Panc1 (cell line): ENCODE data around the gene IRGC. TPM values are rescaled to one million over a fixed set of nuclear protein-coding genes. Genes with fewer than 3 reads are reported as not detected.

Experiments used
- ATAC-seq: fragments of 200-7000 bp; cut with Tn5 transposase; 2 replicates; pipeline ENCODE4 v1.9.1; 2020; ENCODE audit warnings: mild to moderate bottlenecking, moderate library complexity
- BruUV-seq: library from RNA; stranded (reverse); fragments of 400-500 nt; replicated peaks from 2 replicates; lab custom pipeline; 2021; lab: Mats Ljungman, UMichigan
- CTCF ChIA-PET: fragments of 300-600 bp; sonication (Branson Sonifier 250); formaldehyde crosslinking; loops from one replicate; lab custom pipeline; 2022; ENCODE audit warnings: antibody characterized with exemption; lab: Charles Lee
- POLR2A ChIA-PET: fragments of 300-600 bp; sonication (Branson Sonifier 250); formaldehyde crosslinking; loops from one replicate; lab custom pipeline; 2022; ENCODE audit warnings: antibody characterized with exemption; lab: Charles Lee
- DNase-seq: peaks from one replicate; pipeline ENCODE4 v3.0.0-alpha.2; 2010; ENCODE audit warnings: low read depth, low spot score
- H3K27ac ChIP-seq: 2 replicates; pipeline ENCODE4 v1.5.1; 2011; ENCODE audit warnings: mild to moderate bottlenecking, low read length, inconsistent platforms
- H3K27me3 ChIP-seq: fragments of 200-500 bp; sonication (Bioruptor generic); 2 replicates; pipeline ENCODE4 v1.6.0; 2014; ENCODE audit warnings: low read length, inconsistent platforms; ENCODE audit not compliant: control insufficient read depth, insufficient read depth
- H3K36me3 ChIP-seq: fragments of 200-500 bp; sonication (Bioruptor generic); 2 replicates; pipeline ENCODE4 v1.5.1; 2014; ENCODE audit warnings: inconsistent platforms, mild to moderate bottlenecking, low read length, moderate library complexity; ENCODE audit not compliant: control insufficient read depth, insufficient read depth
- H3K4me1 ChIP-seq: 2 replicates; pipeline ENCODE4 v1.5.1; 2011; ENCODE audit warnings: inconsistent platforms, mild to moderate bottlenecking, low read length, moderate library complexity; ENCODE audit not compliant: control insufficient read depth, insufficient read depth
- H3K4me3 ChIP-seq, 2 experiments: 2 replicates each; pipeline ENCODE4 v1.5.1; 2011 to 2012; ENCODE audit warnings: low read depth in 2 of 2, low read length in 2 of 2, mild to moderate bottlenecking in 2 of 2, inconsistent platforms in 1 of 2, moderate library complexity in 1 of 2
- H3K9me3 ChIP-seq: fragments of 200-500 bp; sonication (Bioruptor generic); 2 replicates; pipeline ENCODE4 v1.5.1; 2014; ENCODE audit warnings: low read depth, mild to moderate bottlenecking, inconsistent platforms, low read length, moderate library complexity; ENCODE audit not compliant: control insufficient read depth, insufficient read depth
- POLR2AphosphoS5 ChIP-seq: IDR thresholded peaks from 2 replicates; pipeline ENCODE4 v1.6.1; 2012; ENCODE audit warnings: mild to moderate bottlenecking, low read depth, low read length, moderate library complexity
- SIN3A ChIP-seq: IDR thresholded peaks from 2 replicates; pipeline ENCODE4 v1.6.1; 2012; ENCODE audit warnings: low read depth, mild to moderate bottlenecking, low read length, moderate library complexity, borderline replicate concordance; ENCODE audit not compliant: insufficient read depth
- TCF7L2 ChIP-seq: IDR thresholded peaks from 2 replicates; pipeline ENCODE4 v1.6.1; 2011; ENCODE audit warnings: mild to moderate bottlenecking, low read depth, low read length, inconsistent platforms
- in situ Hi-C: cut with HindIII; loops from 2 replicates; pipeline ENCODE4 v1.10.0; 2016; ENCODE audit warnings: low sequenced_read_pairs, low pct_unique_long_range_greater_than_20kb
- intact Hi-C: fragments of 100-400 bp; cut with micrococcal nuclease; formaldehyde crosslinking; loops from one replicate; pipeline ENCODE4 v1.10.0; 2022; ENCODE audit not compliant: unreplicated experiment
- total RNA-seq: library from RNA; stranded (reverse); gene quantifications from one replicate; pipeline ENCODE4 v1.2.1, GENCODE V29; 2021; ENCODE audit not compliant: unreplicated experiment
- TF ChIP-seq, protein P1 (sequence below): fragments of 450-650 bp; IDR thresholded peaks from 2 replicates; pipeline ENCODE4 v1.5.1; 2017; ENCODE audit warnings: mild to moderate bottlenecking
- TF ChIP-seq, protein P2 (sequence below), 2 experiments: IDR thresholded peaks; 2 replicates each; pipeline ENCODE4 v1.6.1; 2011 to 2012; ENCODE audit warnings: low read depth in 2 of 2, control low read depth in 1 of 2, low read length in 1 of 2, mild to moderate bottlenecking in 1 of 2, moderate library complexity in 1 of 2; ENCODE audit not compliant: insufficient read depth in 1 of 2

The IRGC gene
- total RNA-seq, 1 experiment from 2014 or later, result not detected

DNA sequence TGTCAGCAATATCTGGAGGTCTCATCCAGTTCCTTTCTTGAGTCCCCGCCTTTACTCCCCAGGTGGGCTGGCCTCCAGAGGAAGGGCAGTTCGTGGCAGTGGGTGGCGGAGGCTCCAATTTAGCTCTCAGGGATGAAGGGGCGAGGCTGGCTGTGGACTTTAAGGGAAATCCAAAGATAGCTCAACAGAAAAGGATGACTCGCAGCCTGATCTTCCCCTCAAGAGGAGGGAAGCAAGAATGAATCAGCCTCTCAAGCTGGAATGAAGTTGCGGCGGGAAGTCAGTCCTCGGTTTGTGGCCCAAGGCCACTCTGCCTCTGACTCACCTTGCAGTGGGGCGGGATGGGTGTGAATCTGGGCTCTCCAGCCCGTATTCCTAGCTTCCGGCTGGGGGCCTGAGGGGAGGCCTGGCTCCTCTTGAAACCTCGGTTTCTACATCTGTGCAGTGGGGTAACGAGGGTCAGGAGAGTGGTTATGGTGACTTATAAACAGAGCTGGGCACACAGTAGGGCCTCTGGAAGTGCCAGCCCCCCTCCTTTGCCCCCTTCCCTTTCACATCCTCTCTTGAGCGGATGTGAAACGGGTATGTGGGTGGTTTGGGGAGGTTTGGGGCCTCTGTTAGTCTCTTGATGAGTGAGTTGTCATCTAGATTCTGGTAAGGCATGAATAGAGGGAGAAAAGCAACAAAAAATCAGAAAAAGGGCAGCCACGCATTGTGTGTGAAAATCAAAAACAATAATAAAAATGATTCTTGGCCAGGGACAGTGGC, 49.4 kb downstream of the IRGC start:
- Histone ChIP-seq H3K36me3 (0 out of 2 replicates have a peak, but pooled peaks cover 3% of the 10 kb centered on the region), H3K4me3 (no peak overlapping the region), H3K4me1 (peaks cover 19% of the 10 kb centered on the region), H3K27me3 (no peaks in the 10 kb centered on the region), H3K27ac (peak overlapping the region; percentile 81), H3K9me3 (no peaks in the 10 kb centered on the region)
- DNase-seq (no peak), ATAC-seq (peak; percentile 88)
- BruUV-seq, result no TSS peak
- POLR2A ChIA-PET, result interaction anchor here (0.6 kb wide), 1 partner anchor 1966 kb away, joined by 6 read pairs; the partner anchor contains the start of gene FBXO46
- TF ChIP-seq POLR2AphosphoS5, result peak; percentile 31; the same call in 1 of the 2 replicates
- TF ChIP-seq SIN3A, result no peak
- intact Hi-C loops, result no loop called here
- in situ Hi-C loops, result no loop called here
- CTCF ChIA-PET, result interaction anchor here (0.6 to 1.5 kb wide), 4 partner anchors 12 to 725 kb away, joined by 3 to 9 read pairs (median 5); partner anchors contain the start of gene KCNN4

DNA sequence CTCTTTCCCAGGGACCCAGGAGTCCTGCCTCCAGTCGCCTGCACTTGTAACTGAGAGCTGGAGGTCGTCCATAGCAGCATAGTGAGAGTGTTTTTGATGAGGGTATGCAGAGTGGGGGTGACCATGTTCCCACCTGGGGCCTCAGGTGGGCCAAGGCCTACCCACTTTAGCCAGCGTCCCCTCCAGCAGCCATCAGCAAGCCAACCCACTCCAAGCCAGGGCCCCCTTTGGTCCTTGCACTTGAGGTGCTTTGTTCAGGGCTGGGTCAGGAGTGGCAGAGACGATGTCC, 50.8 kb downstream of the IRGC start:
- in situ Hi-C loops, result no loop called here
- peak overlapping the region; percentile 51; the same call in 1 of the 2 replicates for H3K27ac ChIP-seq

More for the DNA sequence above, 50.8 kb downstream of the IRGC start:
- Histone ChIP-seq H3K36me3 (0 out of 2 replicates have a peak, but pooled peaks cover 3% of the 10 kb centered on the region), H3K9me3 (no peaks in the 10 kb centered on the region), H3K4me1 (peaks cover 19% of the 10 kb centered on the region), H3K4me3 (no peak overlapping the region), H3K27me3 (no peaks in the 10 kb centered on the region)
- CTCF ChIA-PET, result interaction anchor here (1.0 to 1.8 kb wide), 6 partner anchors 9 to 98 kb away, joined by 3 to 10 read pairs (median 5); partner anchors contain the start of gene KCNN4
- TF ChIP-seq POLR2AphosphoS5 (no peak), TCF7L2 (no peak), SIN3A (no peak)
- TF ChIP-seq, protein P1, sequence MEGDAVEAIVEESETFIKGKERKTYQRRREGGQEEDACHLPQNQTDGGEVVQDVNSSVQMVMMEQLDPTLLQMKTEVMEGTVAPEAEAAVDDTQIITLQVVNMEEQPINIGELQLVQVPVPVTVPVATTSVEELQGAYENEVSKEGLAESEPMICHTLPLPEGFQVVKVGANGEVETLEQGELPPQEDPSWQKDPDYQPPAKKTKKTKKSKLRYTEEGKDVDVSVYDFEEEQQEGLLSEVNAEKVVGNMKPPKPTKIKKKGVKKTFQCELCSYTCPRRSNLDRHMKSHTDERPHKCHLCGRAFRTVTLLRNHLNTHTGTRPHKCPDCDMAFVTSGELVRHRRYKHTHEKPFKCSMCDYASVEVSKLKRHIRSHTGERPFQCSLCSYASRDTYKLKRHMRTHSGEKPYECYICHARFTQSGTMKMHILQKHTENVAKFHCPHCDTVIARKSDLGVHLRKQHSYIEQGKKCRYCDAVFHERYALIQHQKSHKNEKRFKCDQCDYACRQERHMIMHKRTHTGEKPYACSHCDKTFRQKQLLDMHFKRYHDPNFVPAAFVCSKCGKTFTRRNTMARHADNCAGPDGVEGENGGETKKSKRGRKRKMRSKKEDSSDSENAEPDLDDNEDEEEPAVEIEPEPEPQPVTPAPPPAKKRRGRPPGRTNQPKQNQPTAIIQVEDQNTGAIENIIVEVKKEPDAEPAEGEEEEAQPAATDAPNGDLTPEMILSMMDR, result peak; percentile 67; the same call in 1 of the 2 replicates
- TF ChIP-seq, protein P2, sequence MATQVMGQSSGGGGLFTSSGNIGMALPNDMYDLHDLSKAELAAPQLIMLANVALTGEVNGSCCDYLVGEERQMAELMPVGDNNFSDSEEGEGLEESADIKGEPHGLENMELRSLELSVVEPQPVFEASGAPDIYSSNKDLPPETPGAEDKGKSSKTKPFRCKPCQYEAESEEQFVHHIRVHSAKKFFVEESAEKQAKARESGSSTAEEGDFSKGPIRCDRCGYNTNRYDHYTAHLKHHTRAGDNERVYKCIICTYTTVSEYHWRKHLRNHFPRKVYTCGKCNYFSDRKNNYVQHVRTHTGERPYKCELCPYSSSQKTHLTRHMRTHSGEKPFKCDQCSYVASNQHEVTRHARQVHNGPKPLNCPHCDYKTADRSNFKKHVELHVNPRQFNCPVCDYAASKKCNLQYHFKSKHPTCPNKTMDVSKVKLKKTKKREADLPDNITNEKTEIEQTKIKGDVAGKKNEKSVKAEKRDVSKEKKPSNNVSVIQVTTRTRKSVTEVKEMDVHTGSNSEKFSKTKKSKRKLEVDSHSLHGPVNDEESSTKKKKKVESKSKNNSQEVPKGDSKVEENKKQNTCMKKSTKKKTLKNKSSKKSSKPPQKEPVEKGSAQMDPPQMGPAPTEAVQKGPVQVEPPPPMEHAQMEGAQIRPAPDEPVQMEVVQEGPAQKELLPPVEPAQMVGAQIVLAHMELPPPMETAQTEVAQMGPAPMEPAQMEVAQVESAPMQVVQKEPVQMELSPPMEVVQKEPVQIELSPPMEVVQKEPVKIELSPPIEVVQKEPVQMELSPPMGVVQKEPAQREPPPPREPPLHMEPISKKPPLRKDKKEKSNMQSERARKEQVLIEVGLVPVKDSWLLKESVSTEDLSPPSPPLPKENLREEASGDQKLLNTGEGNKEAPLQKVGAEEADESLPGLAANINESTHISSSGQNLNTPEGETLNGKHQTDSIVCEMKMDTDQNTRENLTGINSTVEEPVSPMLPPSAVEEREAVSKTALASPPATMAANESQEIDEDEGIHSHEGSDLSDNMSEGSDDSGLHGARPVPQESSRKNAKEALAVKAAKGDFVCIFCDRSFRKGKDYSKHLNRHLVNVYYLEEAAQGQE (IDR thresholded peaks at IDR 0.05; ENCODE audit: insufficient read depth in 1 of 2, low read depth in 2 of 2, low read length in 1 of 2), result no peak
- BruUV-seq, result TSS peak; percentile 73
- intact Hi-C loops, result no loop called here
- POLR2A ChIA-PET, result no interaction called here
- DNase-seq (no peak), ATAC-seq (no peak)
